OCI-LY1 (cell line): ENCODE measurements around the gene TXNDC11.
A peak's percentile ranks its signal among the peaks of the same experiment; 100 is the strongest.

Experiments used
- H2AFZ ChIP-seq: fragments of 200-600 bp; sonication (generic), shearing (Covaris generic); 2 replicates; pipeline ENCODE4 v1.6.0; 2014; ENCODE audit warnings: antibody characterized with exemption, mild to moderate bottlenecking, low read length
- H3F3A ChIP-seq: fragments of 200-600 bp; sonication (generic), shearing (Covaris generic); 2 replicates; pipeline ENCODE4 v1.6.0; 2014; ENCODE audit warnings: mild to moderate bottlenecking, antibody characterized with exemption, low read length, moderate library complexity; ENCODE audit not compliant: insufficient read depth
- H3K27ac ChIP-seq: fragments of 200-600 bp; sonication (generic); 2 replicates; pipeline ENCODE4 v1.5.1; 2014; ENCODE audit warnings: low read length, mixed run types, mild to moderate bottlenecking, low read depth; ENCODE audit not compliant: poor library complexity, severe bottlenecking
- H3K27me3 ChIP-seq: fragments of 200-600 bp; sonication (generic); 2 replicates; pipeline ENCODE4 v1.6.0; 2014; ENCODE audit warnings: antibody characterized with exemption, mild to moderate bottlenecking, low read length, moderate library complexity; ENCODE audit not compliant: insufficient read depth
- H3K36me3 ChIP-seq: fragments of 200-600 bp; sonication (generic); 2 replicates; pipeline ENCODE4 v1.6.1; 2014; ENCODE audit warnings: mild to moderate bottlenecking, antibody characterized with exemption, low read length, moderate library complexity, mixed read lengths; ENCODE audit not compliant: insufficient read depth
- H3K4me1 ChIP-seq: fragments of 200-600 bp; sonication (generic); 2 replicates; pipeline ENCODE4 v1.5.1; 2014; ENCODE audit warnings: mild to moderate bottlenecking, low read length, moderate library complexity; ENCODE audit not compliant: insufficient read depth, severe bottlenecking
- H3K4me2 ChIP-seq: fragments of 200-600 bp; sonication (generic), shearing (Covaris generic); 2 replicates; pipeline ENCODE4 v1.6.1; 2014; ENCODE audit warnings: low read length
- H3K4me3 ChIP-seq: fragments of 200-600 bp; sonication (generic); 2 replicates; pipeline ENCODE4 v1.5.1; 2014; ENCODE audit warnings: low read length, low read depth, mild to moderate bottlenecking, mixed read lengths; ENCODE audit not compliant: poor library complexity, severe bottlenecking
- H3K79me2 ChIP-seq: fragments of 200-600 bp; shearing (Covaris generic); 2 replicates; pipeline ENCODE4 v1.6.1; 2016; ENCODE audit warnings: mixed run types, low read length, mixed read lengths; ENCODE audit not compliant: insufficient read depth
- H3K9ac ChIP-seq: fragments of 200-600 bp; sonication (generic), shearing (Covaris generic); 2 replicates; pipeline ENCODE4 v1.6.1; 2014; ENCODE audit warnings: mild to moderate bottlenecking, low read length, mixed read lengths
- H3K9me2 ChIP-seq: fragments of 200-600 bp; sonication (generic), shearing (Covaris generic); 2 replicates; pipeline ENCODE4 v1.6.1; 2014; ENCODE audit warnings: low read depth, mild to moderate bottlenecking, low read length, mixed read lengths
- H3K9me3 ChIP-seq: fragments of 200-600 bp; shearing (Covaris generic); 2 replicates; pipeline ENCODE4 v1.6.1; 2014; ENCODE audit warnings: low read length, mixed read lengths
- H4K20me1 ChIP-seq: fragments of 200-600 bp; sonication (generic), shearing (Covaris generic); 2 replicates; pipeline ENCODE4 v1.6.0; 2016; ENCODE audit warnings: mild to moderate bottlenecking, low read length; ENCODE audit not compliant: insufficient read depth
- CTCF ChIP-seq: fragments of 200-600 bp; sonication (generic), shearing (Covaris generic); IDR thresholded peaks from 2 replicates; pipeline ENCODE4 v1.5.1; 2017; ENCODE audit warnings: mild to moderate bottlenecking, antibody characterized with exemption, low read length, moderate library complexity, mixed read lengths
- EZH2 ChIP-seq: fragments of 200-600 bp; sonication (generic), shearing (Covaris generic); IDR thresholded peaks from 2 replicates; pipeline ENCODE4 v1.8.0; 2017; ENCODE audit warnings: borderline replicate concordance, mixed run types, mild to moderate bottlenecking, antibody characterized with exemption, low read length, moderate library complexity, mixed read lengths

The TXNDC11 gene

GRCh38 chr16:11671271-11671670, 71.4 kb downstream of the TXNDC11 start:
- Histone ChIP-seq H3F3A (no peaks in the 10 kb centered on the region), H4K20me1 (no peaks in the 10 kb centered on the region)

GRCh38 chr16:11670171-11671131, 72.2 kb downstream of the TXNDC11 start:
- H3K36me3 ChIP-seq = no peaks in the 10 kb centered on the region
- H3K27ac ChIP-seq = peak overlapping the region; percentile 55
- peak overlapping the region; percentile 57; the same call in 1 of the 2 replicates for H3K9ac ChIP-seq
- H3K9me2 ChIP-seq = no peaks in the 10 kb centered on the region
- H3F3A ChIP-seq = no peaks in the 10 kb centered on the region
- H2AFZ ChIP-seq = no peak overlapping the region
- no peaks in the 10 kb centered on the region for H3K79me2 ChIP-seq
- H4K20me1 ChIP-seq = no peaks in the 10 kb centered on the region
- peaks cover 59% of the 10 kb centered on the region for H3K4me1 ChIP-seq
- peak overlapping the region; percentile 79 for H3K4me2 ChIP-seq
- no peak for TF ChIP-seq EZH2
- TF ChIP-seq CTCF = no peak
- peak overlapping the region; percentile 67 for H3K4me3 ChIP-seq
- H3K27me3 ChIP-seq = no peaks in the 10 kb centered on the region
- H3K9me3 ChIP-seq = no peaks in the 10 kb centered on the region

More at GRCh38 chr16:11671271-11671670, 71.4 kb downstream of the TXNDC11 start:
- H3K9me2 ChIP-seq = no peaks in the 10 kb centered on the region
- H3K27ac ChIP-seq = no peak overlapping the region
- no peak overlapping the region for H3K4me3 ChIP-seq
- peaks cover 5% of the 10 kb centered on the region; the same call in 1 of the 2 replicates for H3K36me3 ChIP-seq
- no peak overlapping the region for H3K9ac ChIP-seq
- peaks cover 60% of the 10 kb centered on the region for H3K4me1 ChIP-seq
- H3K9me3 ChIP-seq = no peaks in the 10 kb centered on the region
- TF ChIP-seq EZH2 = no peak
- TF ChIP-seq CTCF = no peak
- no peaks in the 10 kb centered on the region for H3K27me3 ChIP-seq
- H3K4me2 ChIP-seq = peak overlapping the region; percentile 79; the same call in 1 of the 2 replicates
- no peaks in the 10 kb centered on the region for H3K79me2 ChIP-seq
- H2AFZ ChIP-seq = no peak overlapping the region

- H3K4me1 ChIP-seq = peaks cover 67% of the 10 kb centered on the region
- H4K20me1 ChIP-seq = no peaks in the 10 kb centered on the region
- peak overlapping the region; percentile 57 for H3K9ac ChIP-seq
- H3K36me3 ChIP-seq = no peaks in the 10 kb centered on the region
- no peaks in the 10 kb centered on the region for H3F3A ChIP-seq
- H3K27me3 ChIP-seq = no peaks in the 10 kb centered on the region
- H3K4me2 ChIP-seq = peak overlapping the region; percentile 79
- no peak overlapping the region for H2AFZ ChIP-seq
- no peaks in the 10 kb centered on the region for H3K9me2 ChIP-seq
- H3K27ac ChIP-seq = peak overlapping the region; percentile 55
- H3K79me2 ChIP-seq = no peaks in the 10 kb centered on the region
- TF ChIP-seq CTCF = no peak
- no peak for TF ChIP-seq EZH2
- H3K9me3 ChIP-seq = no peaks in the 10 kb centered on the region
- H3K4me3 ChIP-seq = peak overlapping the region; percentile 67
These were observed 73.1 kb downstream of the TXNDC11 start for GRCh38 chr16:11669380-11670146.
